ENCODE data around the gene SLCO2A1. TPM values are rescaled to one million over a fixed set of nuclear protein-coding genes. Genes with fewer than 3 reads are reported as not detected.

The SLCO2A1 gene
- total RNA-seq, 1 donor from 2014 or later: 3.8 TPM

DNA sequence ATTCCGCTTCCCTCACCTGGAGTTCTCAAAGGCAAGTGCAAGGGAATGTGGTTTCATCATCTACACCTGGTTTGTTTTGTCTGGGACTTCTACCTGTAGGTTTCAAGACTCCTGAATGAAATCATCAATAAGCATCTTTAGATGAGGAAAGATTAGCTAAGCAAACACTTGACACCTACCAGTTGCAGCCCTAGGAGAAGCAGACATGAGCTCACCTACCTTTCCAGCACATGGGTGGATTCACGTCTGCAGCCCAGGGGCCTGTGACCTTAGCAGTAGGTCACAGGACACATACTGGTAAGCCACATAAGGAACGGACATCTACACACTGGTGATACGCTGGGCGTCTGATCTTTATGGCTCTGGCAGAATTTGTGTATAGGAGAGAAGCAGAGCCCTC, 26.7 kb downstream of the SLCO2A1 start:
- H3K4me3 Mint-ChIP-seq (ENCODE audit: unreplicated experiment): no peak overlapping the region
- TF ChIP-seq, protein P1, sequence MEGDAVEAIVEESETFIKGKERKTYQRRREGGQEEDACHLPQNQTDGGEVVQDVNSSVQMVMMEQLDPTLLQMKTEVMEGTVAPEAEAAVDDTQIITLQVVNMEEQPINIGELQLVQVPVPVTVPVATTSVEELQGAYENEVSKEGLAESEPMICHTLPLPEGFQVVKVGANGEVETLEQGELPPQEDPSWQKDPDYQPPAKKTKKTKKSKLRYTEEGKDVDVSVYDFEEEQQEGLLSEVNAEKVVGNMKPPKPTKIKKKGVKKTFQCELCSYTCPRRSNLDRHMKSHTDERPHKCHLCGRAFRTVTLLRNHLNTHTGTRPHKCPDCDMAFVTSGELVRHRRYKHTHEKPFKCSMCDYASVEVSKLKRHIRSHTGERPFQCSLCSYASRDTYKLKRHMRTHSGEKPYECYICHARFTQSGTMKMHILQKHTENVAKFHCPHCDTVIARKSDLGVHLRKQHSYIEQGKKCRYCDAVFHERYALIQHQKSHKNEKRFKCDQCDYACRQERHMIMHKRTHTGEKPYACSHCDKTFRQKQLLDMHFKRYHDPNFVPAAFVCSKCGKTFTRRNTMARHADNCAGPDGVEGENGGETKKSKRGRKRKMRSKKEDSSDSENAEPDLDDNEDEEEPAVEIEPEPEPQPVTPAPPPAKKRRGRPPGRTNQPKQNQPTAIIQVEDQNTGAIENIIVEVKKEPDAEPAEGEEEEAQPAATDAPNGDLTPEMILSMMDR (IDR thresholded peaks at IDR 0.05; ENCODE audit: unreplicated experiment): no peak
- H3K4me1 Mint-ChIP-seq (ENCODE audit: unreplicated experiment): peaks cover 11% of the 10 kb centered on the region
- no peaks in the 10 kb centered on the region for H3K36me3 Mint-ChIP-seq (ENCODE audit: low read depth, unreplicated experiment)
- H3K9me3 Mint-ChIP-seq (ENCODE audit: unreplicated experiment): no peaks in the 10 kb centered on the region
- DNase-seq (ENCODE audit: low spot score): no peak
- no peak overlapping the region for H3K27ac Mint-ChIP-seq (ENCODE audit: unreplicated experiment)
- peaks cover 4% of the 10 kb centered on the region for H3K27me3 Mint-ChIP-seq (ENCODE audit: unreplicated experiment)

DNA sequence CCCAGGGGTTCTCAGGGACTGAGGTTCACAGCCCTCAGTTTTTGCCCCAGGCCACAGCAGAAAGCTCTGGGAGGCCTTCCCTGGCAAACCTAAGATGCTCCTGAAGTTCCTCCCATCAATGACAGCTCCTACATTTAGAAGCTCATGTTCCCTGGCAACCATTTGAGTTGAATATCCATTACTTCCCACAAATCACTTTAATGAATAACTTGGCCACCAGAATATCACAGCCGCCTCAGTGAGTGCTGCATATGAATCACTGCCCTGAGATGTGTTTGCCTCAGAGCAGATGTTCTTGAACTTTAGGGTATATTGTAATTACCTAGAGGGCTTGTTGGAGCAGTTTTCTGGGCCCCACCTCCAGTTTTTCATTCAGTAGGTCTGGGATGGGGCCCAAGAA, 27.4 kb downstream of the SLCO2A1 start:
- H3K4me3 Mint-ChIP-seq (ENCODE audit: unreplicated experiment): no peak overlapping the region
- peaks cover 4% of the 10 kb centered on the region for H3K27me3 Mint-ChIP-seq (ENCODE audit: unreplicated experiment)
- no peaks in the 10 kb centered on the region for H3K36me3 Mint-ChIP-seq (ENCODE audit: low read depth, unreplicated experiment)
- no peak for DNase-seq (ENCODE audit: low spot score)
- H3K27ac Mint-ChIP-seq (ENCODE audit: unreplicated experiment): no peak overlapping the region
- H3K9me3 Mint-ChIP-seq (ENCODE audit: unreplicated experiment): no peaks in the 10 kb centered on the region
- TF ChIP-seq, protein P1 (IDR thresholded peaks at IDR 0.05; ENCODE audit: unreplicated experiment): no peak
- peaks cover 11% of the 10 kb centered on the region for H3K4me1 Mint-ChIP-seq (ENCODE audit: unreplicated experiment)

DNA sequence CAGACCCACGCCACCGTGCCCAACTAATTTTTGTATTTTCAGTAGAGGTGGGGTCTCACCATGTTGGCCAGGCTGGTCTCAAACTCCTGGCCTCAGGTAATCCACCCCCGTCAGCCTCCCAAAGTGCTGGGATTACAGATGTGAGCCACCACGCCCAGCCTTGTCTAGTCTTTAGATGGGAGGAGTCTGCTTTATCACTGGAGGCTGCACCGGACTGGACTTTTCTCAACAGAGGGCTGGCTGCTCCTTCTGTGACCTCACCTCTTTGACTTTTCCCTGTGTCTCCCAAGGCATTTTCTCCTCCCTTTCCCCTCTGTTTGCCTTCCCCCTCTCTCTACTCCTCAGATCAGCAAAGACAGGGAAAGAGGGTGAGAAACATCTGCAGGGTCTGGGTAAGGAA, 28.5 kb downstream of the SLCO2A1 start:
- peaks cover 4% of the 10 kb centered on the region for H3K27me3 Mint-ChIP-seq (ENCODE audit: unreplicated experiment)
- TF ChIP-seq, protein P1 (IDR thresholded peaks at IDR 0.05; ENCODE audit: unreplicated experiment): no peak
- peaks cover 11% of the 10 kb centered on the region for H3K4me1 Mint-ChIP-seq (ENCODE audit: unreplicated experiment)

DNA sequence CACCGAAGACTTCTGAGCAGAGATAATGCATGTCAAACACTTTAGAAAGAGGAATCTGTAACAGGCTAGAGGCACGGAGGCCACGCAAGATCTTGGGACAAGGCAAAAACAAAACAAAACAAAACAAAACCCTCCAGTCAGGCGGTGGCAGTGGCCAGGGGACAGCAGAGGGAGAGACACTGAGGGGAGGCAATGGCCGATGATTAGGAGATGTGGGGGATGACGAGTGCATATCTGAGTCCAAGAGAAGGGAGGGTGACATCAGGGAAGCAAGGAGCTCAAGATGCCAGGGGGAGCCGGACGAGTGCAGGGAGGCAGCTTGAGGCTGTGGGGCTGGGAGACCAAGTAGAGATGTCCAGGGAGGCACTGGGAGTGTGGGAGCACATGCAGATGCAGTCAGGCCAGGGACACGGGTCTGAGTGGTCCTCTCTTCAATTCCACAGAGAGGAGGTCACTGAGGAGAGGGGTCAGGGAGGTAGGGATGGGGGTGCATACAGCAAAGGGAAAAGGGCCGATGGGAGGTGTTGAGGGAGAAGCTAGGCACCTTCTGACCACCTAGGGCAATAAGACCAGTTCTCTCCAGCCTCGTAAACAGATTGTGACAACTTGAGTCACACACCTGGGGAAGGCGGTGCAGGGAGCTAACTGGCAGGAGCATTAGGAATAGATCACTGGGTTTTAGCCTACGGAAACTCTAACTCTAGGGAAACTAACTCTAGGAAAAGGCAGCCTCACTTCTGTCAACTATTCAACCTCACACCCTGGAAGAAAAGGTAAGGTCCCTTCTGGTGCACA, 29.6 kb downstream of the SLCO2A1 start:
- TF ChIP-seq, protein P1 (IDR thresholded peaks at IDR 0.05; ENCODE audit: unreplicated experiment): no peak
- no peaks in the 10 kb centered on the region for H3K9me3 Mint-ChIP-seq (ENCODE audit: unreplicated experiment)
- no peak overlapping the region for H3K4me3 Mint-ChIP-seq (ENCODE audit: unreplicated experiment)
- peaks cover 4% of the 10 kb centered on the region for H3K27me3 Mint-ChIP-seq (ENCODE audit: unreplicated experiment)
- no peak overlapping the region for H3K27ac Mint-ChIP-seq (ENCODE audit: unreplicated experiment)
- peaks cover 11% of the 10 kb centered on the region for H3K4me1 Mint-ChIP-seq (ENCODE audit: unreplicated experiment)
- DNase-seq (ENCODE audit: low spot score): no peak
- H3K36me3 Mint-ChIP-seq (ENCODE audit: low read depth, unreplicated experiment): no peaks in the 10 kb centered on the region

More for the DNA sequence above, 28.5 kb downstream of the SLCO2A1 start:
- no peaks in the 10 kb centered on the region for H3K36me3 Mint-ChIP-seq (ENCODE audit: low read depth, unreplicated experiment)
- no peak for DNase-seq (ENCODE audit: low spot score)
- no peaks in the 10 kb centered on the region for H3K9me3 Mint-ChIP-seq (ENCODE audit: unreplicated experiment)
- H3K27ac Mint-ChIP-seq (ENCODE audit: unreplicated experiment): no peak overlapping the region
- no peak overlapping the region for H3K4me3 Mint-ChIP-seq (ENCODE audit: unreplicated experiment)

DNA sequence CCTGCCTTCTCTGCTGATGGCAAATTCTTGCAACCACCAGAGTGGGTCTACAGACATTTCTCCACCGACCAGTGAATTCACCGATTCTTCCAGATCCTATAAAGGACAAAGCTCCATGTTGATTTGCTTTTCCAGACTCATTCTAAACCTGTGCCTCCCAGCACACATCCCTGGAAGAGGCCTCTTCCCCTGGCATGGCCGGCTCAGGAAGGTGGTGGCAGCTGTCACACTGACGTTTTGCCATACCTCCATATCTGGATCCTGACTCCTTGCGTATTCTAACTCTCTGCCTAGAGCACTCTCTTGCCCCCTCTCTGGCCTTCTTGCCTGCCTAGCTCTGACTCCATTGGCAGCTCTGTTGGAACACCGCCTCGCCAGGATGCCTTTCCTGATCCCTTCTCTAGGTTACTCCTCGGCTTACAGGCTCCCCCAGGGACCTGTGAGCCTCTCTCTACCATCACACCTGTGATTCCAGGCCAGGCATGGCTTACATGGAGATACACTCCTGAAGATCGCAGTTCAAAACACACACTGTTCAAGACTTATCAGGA, 31.0 kb downstream of the SLCO2A1 start:
- Mint-ChIP-seq H3K4me3 (ENCODE audit: unreplicated experiment) (no peak overlapping the region), H3K4me1 (ENCODE audit: unreplicated experiment) (peaks cover 11% of the 10 kb centered on the region), H3K27me3 (ENCODE audit: unreplicated experiment) (peaks cover 6% of the 10 kb centered on the region), H3K36me3 (ENCODE audit: low read depth, unreplicated experiment) (no peaks in the 10 kb centered on the region), H3K27ac (ENCODE audit: unreplicated experiment) (no peak overlapping the region), H3K9me3 (ENCODE audit: unreplicated experiment) (no peaks in the 10 kb centered on the region)
- no peak for DNase-seq (ENCODE audit: low spot score)
- TF ChIP-seq, protein P1 (IDR thresholded peaks at IDR 0.05; ENCODE audit: unreplicated experiment): no peak

Data from endothelial cell (in vitro differentiated cells).